ENCODE data around the gene TRPC1.

DNA sequence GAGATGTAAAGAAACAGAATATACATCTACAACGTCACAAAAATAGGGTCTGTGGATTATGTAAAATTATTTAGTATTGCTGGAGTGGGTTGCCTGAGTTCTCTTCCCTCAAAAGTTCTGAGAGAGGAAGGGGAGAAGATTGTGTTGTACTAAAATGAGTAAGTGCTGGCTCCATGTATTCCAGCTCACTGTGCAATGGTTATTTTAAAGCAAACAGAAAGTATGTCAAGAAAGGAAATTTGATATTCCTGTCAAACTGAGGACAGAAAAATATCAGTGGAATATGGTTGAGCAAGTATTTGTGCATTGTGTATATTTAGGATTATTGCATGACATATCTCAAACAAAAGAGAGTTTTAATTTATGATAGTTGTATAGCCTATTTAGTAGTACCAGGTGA, 2.2 kb downstream of the TRPC1 start:
- TF ChIP-seq, protein P1, sequence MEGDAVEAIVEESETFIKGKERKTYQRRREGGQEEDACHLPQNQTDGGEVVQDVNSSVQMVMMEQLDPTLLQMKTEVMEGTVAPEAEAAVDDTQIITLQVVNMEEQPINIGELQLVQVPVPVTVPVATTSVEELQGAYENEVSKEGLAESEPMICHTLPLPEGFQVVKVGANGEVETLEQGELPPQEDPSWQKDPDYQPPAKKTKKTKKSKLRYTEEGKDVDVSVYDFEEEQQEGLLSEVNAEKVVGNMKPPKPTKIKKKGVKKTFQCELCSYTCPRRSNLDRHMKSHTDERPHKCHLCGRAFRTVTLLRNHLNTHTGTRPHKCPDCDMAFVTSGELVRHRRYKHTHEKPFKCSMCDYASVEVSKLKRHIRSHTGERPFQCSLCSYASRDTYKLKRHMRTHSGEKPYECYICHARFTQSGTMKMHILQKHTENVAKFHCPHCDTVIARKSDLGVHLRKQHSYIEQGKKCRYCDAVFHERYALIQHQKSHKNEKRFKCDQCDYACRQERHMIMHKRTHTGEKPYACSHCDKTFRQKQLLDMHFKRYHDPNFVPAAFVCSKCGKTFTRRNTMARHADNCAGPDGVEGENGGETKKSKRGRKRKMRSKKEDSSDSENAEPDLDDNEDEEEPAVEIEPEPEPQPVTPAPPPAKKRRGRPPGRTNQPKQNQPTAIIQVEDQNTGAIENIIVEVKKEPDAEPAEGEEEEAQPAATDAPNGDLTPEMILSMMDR (IDR thresholded peaks at IDR 0.05): no peak
- TF ChIP-seq POLR2A (IDR thresholded peaks at IDR 0.05) (no peak), EP300 (IDR thresholded peaks at IDR 0.05) (no peak), POLR2AphosphoS5 (IDR thresholded peaks at IDR 0.05) (no peak)

Measured in stomach (tissue), 4 donors.